Measurements from ENCODE around the gene NAV3.

NAV3 gene

DNA sequence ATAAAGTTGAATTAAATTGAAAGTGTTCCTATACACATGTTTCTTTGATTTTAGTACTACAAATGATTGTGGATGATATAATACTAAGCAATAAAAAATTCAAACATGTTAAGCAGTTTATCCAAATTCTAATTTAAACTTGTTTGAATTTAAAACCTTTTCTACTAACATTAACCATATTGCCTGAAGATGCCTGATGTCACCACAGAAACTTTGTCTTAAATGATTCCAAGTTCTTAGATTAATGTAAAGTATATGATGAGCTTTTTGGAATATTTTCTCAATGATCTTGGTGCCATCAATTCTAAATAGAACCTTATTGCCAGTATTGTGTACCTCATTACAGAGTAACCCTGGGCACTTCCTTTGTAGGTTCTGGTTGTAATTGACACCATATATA, 259.6 kb downstream of the NAV3 start:
- Histone ChIP-seq H2AFZ (ENCODE audit: low read length) (no peak overlapping the region), H3K9me3 (replicated peaks; ENCODE audit: insufficient read depth, low read length) (no peaks in the 10 kb centered on the region), H3F3A (ENCODE audit: insufficient read depth, low read length) (no peaks in the 10 kb centered on the region), H3K27ac (ENCODE audit: low read length) (no peak overlapping the region), H3K79me2 (ENCODE audit: low read length) (no peaks in the 10 kb centered on the region), H3K4me3 (ENCODE audit: low read length) (no peak overlapping the region), H3K4me2 (ENCODE audit: low read depth, low read length) (no peak overlapping the region), H3K4me1 (ENCODE audit: low read length) (peaks cover 5% of the 10 kb centered on the region; the same call in 1 of the 2 replicates), H3K36me3 (replicated peaks; ENCODE audit: insufficient read depth, low read length) (no peaks in the 10 kb centered on the region), H3K9me2 (replicated peaks; ENCODE audit: insufficient read depth, low read length) (no peaks in the 10 kb centered on the region), H4K20me1 (ENCODE audit: insufficient read depth, low read length) (no peaks in the 10 kb centered on the region), H3K27me3 (replicated peaks; ENCODE audit: insufficient read depth, low read length) (no peaks in the 10 kb centered on the region), H3K9ac (ENCODE audit: low read length) (no peak overlapping the region)
- TF ChIP-seq EZH2 (optimal IDR thresholded peaks at IDR 0.05; ENCODE audit: low read depth, low read length) (no peak), EZH2phosphoT487 (IDR thresholded peaks at IDR 0.05; ENCODE audit: low read length) (no peak)
- TF ChIP-seq, protein P1, sequence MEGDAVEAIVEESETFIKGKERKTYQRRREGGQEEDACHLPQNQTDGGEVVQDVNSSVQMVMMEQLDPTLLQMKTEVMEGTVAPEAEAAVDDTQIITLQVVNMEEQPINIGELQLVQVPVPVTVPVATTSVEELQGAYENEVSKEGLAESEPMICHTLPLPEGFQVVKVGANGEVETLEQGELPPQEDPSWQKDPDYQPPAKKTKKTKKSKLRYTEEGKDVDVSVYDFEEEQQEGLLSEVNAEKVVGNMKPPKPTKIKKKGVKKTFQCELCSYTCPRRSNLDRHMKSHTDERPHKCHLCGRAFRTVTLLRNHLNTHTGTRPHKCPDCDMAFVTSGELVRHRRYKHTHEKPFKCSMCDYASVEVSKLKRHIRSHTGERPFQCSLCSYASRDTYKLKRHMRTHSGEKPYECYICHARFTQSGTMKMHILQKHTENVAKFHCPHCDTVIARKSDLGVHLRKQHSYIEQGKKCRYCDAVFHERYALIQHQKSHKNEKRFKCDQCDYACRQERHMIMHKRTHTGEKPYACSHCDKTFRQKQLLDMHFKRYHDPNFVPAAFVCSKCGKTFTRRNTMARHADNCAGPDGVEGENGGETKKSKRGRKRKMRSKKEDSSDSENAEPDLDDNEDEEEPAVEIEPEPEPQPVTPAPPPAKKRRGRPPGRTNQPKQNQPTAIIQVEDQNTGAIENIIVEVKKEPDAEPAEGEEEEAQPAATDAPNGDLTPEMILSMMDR (IDR thresholded peaks at IDR 0.05; ENCODE audit: low read length): no peak
- DNase-seq: no peak

DNA sequence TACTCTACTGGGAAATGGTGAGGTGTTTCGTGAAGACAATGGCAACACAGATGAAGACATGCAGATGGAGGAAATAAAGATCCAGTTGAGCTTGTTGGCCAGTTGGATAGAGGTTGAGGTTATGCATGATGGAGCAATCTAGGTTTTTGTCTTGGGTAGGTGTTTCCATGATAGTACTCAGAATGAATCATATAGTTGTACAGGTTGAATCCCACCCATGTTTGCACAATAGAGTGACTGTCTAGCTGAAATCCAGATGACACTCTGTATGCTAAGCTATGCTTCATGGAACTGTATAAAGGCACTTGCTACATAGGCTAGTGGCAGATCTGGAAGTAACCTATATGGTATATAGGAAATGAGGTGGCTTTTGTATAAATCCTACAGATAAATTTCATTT, 264.9 kb downstream of the NAV3 start:
- Histone ChIP-seq H3K9ac (ENCODE audit: low read length) (no peak overlapping the region), H3F3A (ENCODE audit: insufficient read depth, low read length) (no peaks in the 10 kb centered on the region), H3K4me1 (ENCODE audit: low read length) (no peaks in the 10 kb centered on the region), H3K4me2 (ENCODE audit: low read depth, low read length) (no peak overlapping the region), H3K4me3 (ENCODE audit: low read length) (no peak overlapping the region), H4K20me1 (ENCODE audit: insufficient read depth, low read length) (no peaks in the 10 kb centered on the region), H2AFZ (ENCODE audit: low read length) (no peak overlapping the region), H3K9me2 (replicated peaks; ENCODE audit: insufficient read depth, low read length) (no peaks in the 10 kb centered on the region), H3K36me3 (replicated peaks; ENCODE audit: insufficient read depth, low read length) (no peaks in the 10 kb centered on the region), H3K9me3 (replicated peaks; ENCODE audit: insufficient read depth, low read length) (no peaks in the 10 kb centered on the region), H3K27ac (ENCODE audit: low read length) (no peak overlapping the region), H3K79me2 (ENCODE audit: low read length) (no peaks in the 10 kb centered on the region), H3K27me3 (replicated peaks; ENCODE audit: insufficient read depth, low read length) (no peaks in the 10 kb centered on the region; the same call in 1 of the 2 replicates)
- TF ChIP-seq EZH2phosphoT487 (IDR thresholded peaks at IDR 0.05; ENCODE audit: low read length) (no peak), EZH2 (optimal IDR thresholded peaks at IDR 0.05; ENCODE audit: low read depth, low read length) (no peak)
- TF ChIP-seq, protein P1 (IDR thresholded peaks at IDR 0.05; ENCODE audit: low read length): no peak
- DNase-seq: no peak

DNA sequence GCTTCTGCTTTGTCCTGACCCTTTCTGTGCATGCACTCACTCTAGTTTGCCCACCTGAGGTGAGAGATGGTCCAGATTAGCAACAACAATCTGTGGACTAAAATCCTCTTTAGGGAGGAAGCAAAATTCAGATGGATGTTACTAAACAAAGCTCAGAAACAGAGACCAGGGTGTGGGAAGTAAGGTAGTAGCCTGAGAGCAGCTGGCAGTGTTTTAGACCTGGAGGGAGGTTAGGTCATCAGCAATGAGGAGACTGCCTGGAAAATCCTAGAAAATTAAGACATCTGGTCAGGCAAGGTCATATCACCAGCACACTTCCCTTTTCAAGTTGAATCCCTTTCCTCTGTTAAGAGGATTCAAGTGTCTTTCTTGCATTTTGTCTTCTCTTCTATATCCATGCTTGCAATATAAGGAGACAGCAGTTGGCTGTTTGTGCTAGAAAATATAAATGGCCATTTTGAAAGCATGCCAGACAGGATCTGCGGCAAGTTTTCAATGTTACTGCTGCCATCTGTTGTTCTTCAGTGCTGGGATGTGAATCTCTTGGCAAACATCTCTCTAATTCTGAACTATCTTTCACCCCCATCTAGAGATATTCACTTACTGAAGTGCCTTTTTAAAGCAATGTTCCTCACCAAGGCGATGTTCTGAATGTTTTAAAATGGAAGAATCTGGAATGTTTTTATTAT, 266.4 kb downstream of the NAV3 start:
- Histone ChIP-seq H3K79me2 (ENCODE audit: low read length) (no peaks in the 10 kb centered on the region), H3K9me3 (replicated peaks; ENCODE audit: insufficient read depth, low read length) (no peaks in the 10 kb centered on the region), H2AFZ (ENCODE audit: low read length) (no peak overlapping the region), H3K4me3 (ENCODE audit: low read length) (no peak overlapping the region), H3F3A (ENCODE audit: insufficient read depth, low read length) (no peaks in the 10 kb centered on the region), H3K27me3 (replicated peaks; ENCODE audit: insufficient read depth, low read length) (no peaks in the 10 kb centered on the region; the same call in 1 of the 2 replicates), H3K27ac (ENCODE audit: low read length) (no peak overlapping the region), H3K4me1 (ENCODE audit: low read length) (no peaks in the 10 kb centered on the region), H3K36me3 (replicated peaks; ENCODE audit: insufficient read depth, low read length) (no peaks in the 10 kb centered on the region), H3K9me2 (replicated peaks; ENCODE audit: insufficient read depth, low read length) (no peaks in the 10 kb centered on the region), H4K20me1 (ENCODE audit: insufficient read depth, low read length) (no peaks in the 10 kb centered on the region), H3K9ac (ENCODE audit: low read length) (no peak overlapping the region), H3K4me2 (ENCODE audit: low read depth, low read length) (no peak overlapping the region)
- no peak for DNase-seq
- TF ChIP-seq EZH2phosphoT487 (IDR thresholded peaks at IDR 0.05; ENCODE audit: low read length) (no peak), EZH2 (optimal IDR thresholded peaks at IDR 0.05; ENCODE audit: low read depth, low read length) (no peak)
- TF ChIP-seq, protein P1 (IDR thresholded peaks at IDR 0.05; ENCODE audit: low read length): no peak
